Heart right ventricle (tissue), 16 donors: ENCODE data around the gene CMYA5. TPM values are rescaled to one million over a fixed set of nuclear protein-coding genes. Genes with fewer than 3 reads are reported as not detected.

ENCODE experiments used
- ATAC-seq, 8 donors: fragments of 200-7000 bp; cut with Tn5 transposase; one replicate each; pipeline ENCODE4 v1.9.1; 2020; ENCODE audit warnings: mild to moderate bottlenecking in 8 of 8, moderate library complexity in 8 of 8, moderate number of reproducible peaks in 1 of 8
- DNase-seq, 2 donors: peaks; one replicate each; pipeline ENCODE4 v3.0.0-alpha.2; 2020
- H3K27ac ChIP-seq, 10 donors: fragments of 200-600 bp; sonication (generic) in 2 of 10; one replicate each; pipeline versions ENCODE4 v1.5.0 to v1.8.0; 2020 to 2022; ENCODE audit warnings: mild to moderate bottlenecking in 3 of 10
- H3K27me3 ChIP-seq, 7 donors: fragments of 200-600 bp; one replicate each; pipeline ENCODE4 v1.8.0; 2021 to 2022; ENCODE audit warnings: mild to moderate bottlenecking in 2 of 7
- H3K36me3 ChIP-seq, 9 donors: fragments of 200-600 bp; sonication (generic) in 1 of 9; one replicate each; pipeline versions ENCODE4 v1.5.0 to v1.8.0; 2020 to 2022; ENCODE audit warnings: mild to moderate bottlenecking in 2 of 9
- H3K4me1 ChIP-seq, 9 donors: fragments of 200-600 bp; sonication (generic) in 1 of 9; one replicate each; pipeline versions ENCODE4 v1.5.0 to v1.8.0; 2020 to 2022; ENCODE audit warnings: mild to moderate bottlenecking in 4 of 9
- H3K4me3 ChIP-seq, 10 donors: fragments of 200-600 bp; sonication (generic) in 2 of 10; one replicate each; pipeline versions ENCODE4 v1.5.0 to v1.8.0; 2020 to 2022; ENCODE audit warnings: mild to moderate bottlenecking in 7 of 10, moderate library complexity in 2 of 10
- H3K9me3 ChIP-seq, 11 donors: fragments of 200-600 bp in 10 of 11; sonication (generic) in 2 of 11; one replicate each; pipeline versions ENCODE4 v1.5.0 to v1.8.0; 2013 to 2022; ENCODE audit warnings: mild to moderate bottlenecking in 2 of 11, control low read depth in 1 of 11, moderate library complexity in 1 of 11
- WGBS, 2 donors: extraction: QIAGEN DNeasy Blood & Tissue Kit; methylation state at CpG; one replicate each; pipeline ENCODE4 v1.1.7; 2013; ENCODE audit warnings: inconsistent platforms in 1 of 2; 5-methylcytosine and 5-hydroxymethylcytosine counted together
- intact Hi-C, 10 donors: fragments of 100-400 bp; cut with DNase I; formaldehyde crosslinking; loops; one replicate each; pipeline versions ENCODE4 v1.11.1 to v1.14.2; 2022
- polyA plus RNA-seq, 2 donors: library from polyadenylated mRNA; stranded (reverse); fragments of 200-250 nt; gene quantifications; one replicate each; pipeline ENCODE4 v1.2.3, GENCODE V29; 2013
- total RNA-seq, 10 donors: library from RNA; stranded (reverse); fragmentation: NEBNext Ultra II Directional in 3 of 10; extraction: Animal tissue kit (Norgen Biotek cat#: 25700) in 3 of 10; gene quantifications; one replicate each; pipeline versions ENCODE4 v1.2.1 to v1.2.4, GENCODE V29; 2021 to 2023
- TF ChIP-seq, protein P1 (sequence below), 9 donors: fragments of 200-600 bp; sonication (generic) in 2 of 9; IDR thresholded peaks; one replicate each; pipeline versions ENCODE4 v1.5.0 to v1.8.0; 2021 to 2022; ENCODE audit warnings: antibody characterized with exemption in 9 of 9, mild to moderate bottlenecking in 5 of 9, moderate library complexity in 1 of 9
- donor health status: Arrhythmogenic right ventricular cardiomyopathy.
- donor health status: ischemic (EF 13 %, LVEDD 7.1; RV severe dilation, severe dysfunction).
- donor health status: healthy with polysubstance abuse.
- donor health status: DM: no; HTN: yes; CAD: no.
- donor health status: DM: no; HTN: no; CAD: no.
- donor health status: ischemic (EF 25% LVEDD 6.9; RV normal size, moderate dysfunction).
- donor health status: ischemic (EF 25% LVEDD 5.7; RV mildly dilated, moderate dysfunction).
- donor health status: healthy.
- donor health status: DM: yes; HTN: yes; CAD: no.
- donor health status: Ischemic cardiomyopathy.
- donor health status: ischemic (EF 35%, LVEDD 5.7; RV mildly dilated, moderate dysfunction).
- donor health status: nonischemic (EF 11% LVEDD 7.7; RV severe dilation, severe dysfunction).
- donor health status: DM: yes; HTN: yes; CAD: no.
- donor health status: PGD.
- donor health status: ischemic (EF 29% LVEDD 5.4; RV normal size, mild dysfunction).
- donor health status: nonischemic (EF 23%, LVEDD 6.1; RV moderate dilation, normal function).

Gene CMYA5
- total and polyA plus RNA-seq, 12 donors = 202 to 1,721 (median 979) TPM

DNA sequence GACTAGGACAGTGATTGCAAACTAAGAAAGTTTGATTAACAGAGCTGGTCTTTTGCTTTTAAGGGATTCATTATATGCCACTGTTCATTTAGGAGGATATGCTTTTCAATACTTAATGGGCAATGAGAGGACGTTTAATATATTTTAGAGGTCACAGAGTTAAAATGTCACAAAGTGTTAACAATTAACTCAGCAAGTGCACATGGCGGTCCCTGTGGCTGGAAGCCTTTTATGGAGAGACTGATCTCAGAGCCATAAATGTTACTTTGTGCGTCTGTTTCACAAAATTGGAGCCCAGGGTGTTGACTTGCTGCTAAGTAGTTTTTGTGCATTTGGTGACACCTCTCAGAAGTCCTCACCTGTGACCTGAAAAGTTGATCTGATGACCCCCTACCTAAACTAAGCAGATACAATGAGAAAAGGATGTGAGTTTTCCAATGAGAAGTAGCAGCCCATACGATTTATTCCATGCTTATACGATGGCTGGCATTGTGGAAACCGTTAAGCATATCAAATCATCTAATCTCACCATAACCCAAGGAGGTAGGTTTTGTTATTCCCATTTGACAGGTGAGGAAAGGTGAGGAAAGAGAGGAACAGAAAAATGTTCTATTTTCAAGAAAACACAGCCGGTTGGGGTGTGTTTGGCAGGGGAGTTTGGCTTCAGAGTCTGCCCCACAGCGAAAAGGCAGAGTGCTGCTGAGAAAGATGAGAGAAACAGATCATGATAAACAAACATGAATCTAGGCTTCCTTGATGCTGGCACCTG is 64.4 kb downstream of the CMYA5 start:
- ATAC-seq = no peak
- no peaks in the 10 kb centered on the region for H3K9me3 ChIP-seq
- peaks cover 0 to 28% (median 7%) of the 10 kb centered on the region in 9 donors for H3K4me1 ChIP-seq
- no peak for DNase-seq
- TF ChIP-seq, protein P1, sequence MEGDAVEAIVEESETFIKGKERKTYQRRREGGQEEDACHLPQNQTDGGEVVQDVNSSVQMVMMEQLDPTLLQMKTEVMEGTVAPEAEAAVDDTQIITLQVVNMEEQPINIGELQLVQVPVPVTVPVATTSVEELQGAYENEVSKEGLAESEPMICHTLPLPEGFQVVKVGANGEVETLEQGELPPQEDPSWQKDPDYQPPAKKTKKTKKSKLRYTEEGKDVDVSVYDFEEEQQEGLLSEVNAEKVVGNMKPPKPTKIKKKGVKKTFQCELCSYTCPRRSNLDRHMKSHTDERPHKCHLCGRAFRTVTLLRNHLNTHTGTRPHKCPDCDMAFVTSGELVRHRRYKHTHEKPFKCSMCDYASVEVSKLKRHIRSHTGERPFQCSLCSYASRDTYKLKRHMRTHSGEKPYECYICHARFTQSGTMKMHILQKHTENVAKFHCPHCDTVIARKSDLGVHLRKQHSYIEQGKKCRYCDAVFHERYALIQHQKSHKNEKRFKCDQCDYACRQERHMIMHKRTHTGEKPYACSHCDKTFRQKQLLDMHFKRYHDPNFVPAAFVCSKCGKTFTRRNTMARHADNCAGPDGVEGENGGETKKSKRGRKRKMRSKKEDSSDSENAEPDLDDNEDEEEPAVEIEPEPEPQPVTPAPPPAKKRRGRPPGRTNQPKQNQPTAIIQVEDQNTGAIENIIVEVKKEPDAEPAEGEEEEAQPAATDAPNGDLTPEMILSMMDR (IDR thresholded peaks at IDR 0.05) = no peak
- intact Hi-C loops = no loop called here
- WGBS, 2 donors = 85 to 88% methylated on average over 8 of the region's 8 CpGs
- peak overlapping the region in 2 of 10 donors; percentile 3 to 37 for H3K27ac ChIP-seq
- H3K27me3 ChIP-seq = no peaks in the 10 kb centered on the region
- H3K36me3 ChIP-seq = peaks cover 0 to 86% (median 0%) of the 10 kb centered on the region in 9 donors
- no peak overlapping the region for H3K4me3 ChIP-seq

DNA sequence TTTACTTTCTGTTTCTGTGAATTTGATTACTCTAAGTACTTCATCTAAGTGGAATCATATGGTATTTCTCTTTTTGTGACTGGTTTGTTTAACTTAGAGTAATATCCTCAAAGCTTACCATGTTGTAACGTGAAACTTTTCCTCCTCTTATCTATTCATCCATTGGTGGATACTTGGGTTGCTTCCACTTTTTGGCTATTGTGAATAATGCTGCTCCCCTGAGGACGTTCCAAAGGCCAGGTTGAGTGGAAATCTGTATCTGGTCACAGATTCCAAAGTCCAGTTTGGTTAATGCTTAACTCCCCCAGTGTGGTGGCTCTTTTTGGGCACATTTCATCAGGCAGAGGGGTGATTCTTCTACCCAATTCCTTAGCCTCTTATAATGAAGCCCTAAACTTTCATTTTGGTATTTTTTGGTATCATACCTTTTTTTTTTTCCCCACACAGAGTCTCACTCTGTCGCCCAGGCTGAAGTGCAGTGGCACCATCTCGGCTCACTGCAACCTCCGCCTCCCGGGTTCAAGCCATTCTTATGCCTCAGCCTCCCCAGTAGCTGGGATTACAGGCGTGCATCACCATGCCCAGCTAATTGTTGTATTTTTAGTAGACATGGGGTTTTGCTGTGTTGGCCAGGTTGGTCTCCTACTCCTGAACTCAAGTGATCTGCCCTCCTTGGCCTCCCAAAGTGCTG is 65.4 kb downstream of the CMYA5 start:
- intact Hi-C loops = no loop called here
- TF ChIP-seq, protein P1 (IDR thresholded peaks at IDR 0.05) = no peak
- no peak for ATAC-seq
- Histone ChIP-seq H3K4me1 (peaks cover 0 to 36% (median 11%) of the 10 kb centered on the region in 9 donors), H3K9me3 (no peaks in the 10 kb centered on the region), H3K27me3 (no peaks in the 10 kb centered on the region), H3K36me3 (peaks cover 0 to 86% (median 0%) of the 10 kb centered on the region in 9 donors), H3K27ac (no peak overlapping the region), H3K4me3 (no peak overlapping the region)
- DNase-seq = no peak
- WGBS, 2 donors = 93 to 95% methylated on average over 7 of the region's 7 CpGs

DNA sequence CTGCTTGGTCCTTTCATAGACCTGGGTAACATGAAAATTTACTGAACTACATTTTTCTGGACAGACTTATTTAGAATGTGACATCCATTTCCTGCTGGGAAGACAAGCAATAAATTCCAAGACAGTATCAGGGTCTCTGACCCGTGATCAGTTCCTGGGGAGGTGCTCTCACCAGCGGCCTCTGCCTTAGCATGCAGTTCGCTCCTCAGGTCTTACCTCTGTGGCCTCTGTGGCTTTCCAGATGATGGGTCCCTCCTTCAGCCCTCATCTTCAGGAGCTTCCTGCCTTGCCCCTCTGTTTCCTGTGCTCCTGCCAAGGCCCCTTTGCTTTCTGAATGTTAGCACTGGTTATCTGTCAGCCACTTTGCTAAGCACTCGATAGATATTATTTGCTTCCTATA is 66.4 kb downstream of the CMYA5 start:
- Histone ChIP-seq H3K27ac (no peak overlapping the region), H3K9me3 (no peaks in the 10 kb centered on the region), H3K4me3 (no peak overlapping the region), H3K4me1 (peaks cover 0 to 33% (median 11%) of the 10 kb centered on the region in 9 donors), H3K36me3 (peaks cover 0 to 87% (median 3%) of the 10 kb centered on the region in 9 donors), H3K27me3 (no peaks in the 10 kb centered on the region)
- TF ChIP-seq, protein P1 (IDR thresholded peaks at IDR 0.05) = no peak
- intact Hi-C loops = no loop called here
- 59 to 61% methylated on average over 4 of the region's 4 CpGs for WGBS, 2 donors
- DNase-seq (no peak), ATAC-seq (no peak)

DNA sequence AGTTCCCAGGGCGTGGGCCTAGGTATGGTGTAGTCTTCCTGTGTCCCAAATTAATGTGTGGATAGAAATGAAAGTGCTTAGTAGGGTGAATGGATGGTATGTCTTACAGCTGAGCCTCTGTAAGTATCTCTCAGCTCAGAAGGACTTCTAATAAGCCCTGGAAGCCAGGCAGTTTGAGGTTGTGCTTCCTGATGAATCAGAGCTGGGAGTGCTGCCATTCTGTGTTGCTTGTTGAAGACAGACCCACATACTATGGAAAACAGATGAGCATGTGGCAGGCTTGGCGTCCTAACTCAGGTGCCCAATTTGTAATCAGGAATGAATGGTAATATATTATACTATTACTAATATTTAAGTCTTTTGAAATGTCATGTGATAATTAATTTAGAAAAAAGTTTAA is 69.8 kb downstream of the CMYA5 start:
- TF ChIP-seq, protein P1 (IDR thresholded peaks at IDR 0.05) = no peak
- Histone ChIP-seq H3K27ac (peak overlapping the region in 4 of 10 donors; percentile 4 to 39 (median 20)), H3K4me3 (no peak overlapping the region), H3K9me3 (peaks cover 0 to 4% (median 0%) of the 10 kb centered on the region in 11 donors), H3K27me3 (no peaks in the 10 kb centered on the region), H3K4me1 (peaks cover 0 to 11% (median 4%) of the 10 kb centered on the region in 9 donors), H3K36me3 (peaks cover 0 to 95% (median 8%) of the 10 kb centered on the region in 9 donors)
- 86 to 91% methylated on average over 2 of the region's 2 CpGs for WGBS, 2 donors
- DNase-seq (no peak), ATAC-seq (peak in 5 of 8 donors; percentile 20 to 73 (median 59))
- intact Hi-C loops = no loop called here
